DOHH2 (cell line): Measurements from ENCODE around the gene ARHGAP8.

Experiments used
- H3F3A ChIP-seq: fragments of 200-600 bp; sonication (generic), shearing (Covaris generic); 2 replicates; pipeline ENCODE4 v1.6.0; 2016; ENCODE audit warnings: antibody characterized with exemption, mild to moderate bottlenecking; ENCODE audit not compliant: control insufficient read depth, insufficient read depth
- H3K27ac ChIP-seq: fragments of 200-600 bp; sonication (generic); 2 replicates; pipeline ENCODE4 v1.5.1; 2014; ENCODE audit warnings: low read depth, mild to moderate bottlenecking, low read length, moderate library complexity
- H3K27me3 ChIP-seq: fragments of 200-600 bp; sonication (generic); 2 replicates; pipeline ENCODE4 v1.6.1; 2014; ENCODE audit warnings: mild to moderate bottlenecking, low read length, mixed read lengths; ENCODE audit not compliant: control insufficient read depth
- H3K36me3 ChIP-seq: fragments of 200-600 bp; sonication (generic); 2 replicates; pipeline ENCODE4 v1.6.1; 2014; ENCODE audit warnings: mild to moderate bottlenecking, low read length, moderate library complexity, mixed read lengths; ENCODE audit not compliant: control insufficient read depth
- H3K4me1 ChIP-seq: fragments of 200-600 bp; sonication (generic); 2 replicates; pipeline ENCODE4 v1.6.1; 2014; ENCODE audit warnings: mild to moderate bottlenecking, low read length, mixed read lengths; ENCODE audit not compliant: control insufficient read depth
- H3K4me2 ChIP-seq: fragments of 200-600 bp; sonication (generic); 2 replicates; pipeline ENCODE4 v1.6.0; 2014; ENCODE audit warnings: mild to moderate bottlenecking, low read length, moderate library complexity
- H3K4me3 ChIP-seq: fragments of 200-600 bp; sonication (generic); 2 replicates; pipeline ENCODE4 v1.5.1; 2014; ENCODE audit warnings: mild to moderate bottlenecking, low read length, mixed read lengths
- H3K79me2 ChIP-seq: fragments of 200-600 bp; sonication (generic); 2 replicates; pipeline ENCODE4 v1.6.1; 2014; ENCODE audit warnings: mild to moderate bottlenecking, low read length, mixed read lengths; ENCODE audit not compliant: control insufficient read depth
- H3K9me2 ChIP-seq: fragments of 200-600 bp; sonication (generic); replicated peaks from 2 replicates; pipeline ENCODE4 v1.6.1; 2014; ENCODE audit warnings: mild to moderate bottlenecking, low read length, mixed read lengths; ENCODE audit not compliant: control insufficient read depth
- H3K9me3 ChIP-seq: fragments of 200-600 bp; sonication (generic); 2 replicates; pipeline ENCODE4 v1.6.1; 2014; ENCODE audit warnings: antibody characterized with exemption, low read length, mixed read lengths; ENCODE audit not compliant: control insufficient read depth, insufficient read depth
- H4K20me1 ChIP-seq: fragments of 200-600 bp; sonication (generic); 2 replicates; pipeline ENCODE4 v1.6.0; 2014; ENCODE audit warnings: low read depth, mild to moderate bottlenecking, antibody characterized with exemption, low read length, moderate library complexity; ENCODE audit not compliant: control insufficient read depth, insufficient read depth
- EZH2phosphoT487 ChIP-seq: fragments of 200-600 bp; sonication (generic); IDR thresholded peaks from 2 replicates; pipeline ENCODE4 v1.6.1; 2017; ENCODE audit warnings: borderline replicate concordance, mild to moderate bottlenecking, antibody characterized with exemption, low read length, moderate library complexity, mixed read lengths
- TF ChIP-seq, protein P1 (sequence below): fragments of 200-600 bp; sonication (generic); IDR thresholded peaks from one replicate; pipeline ENCODE4 v1.5.1; 2014; ENCODE audit warnings: antibody characterized with exemption, mild to moderate bottlenecking, low read depth, low read length; ENCODE audit not compliant: poor library complexity, severe bottlenecking

ARHGAP8 gene

GRCh38 chr22:44752285-44753188 lies at the start of gene ARHGAP8:
ARHGAP8 (plus strand) TSS chr22:44752575; CDS start chr22:44786528, 33,953 bp downstream.
- Histone ChIP-seq H3K27me3 (no peaks in the 10 kb centered on the region), H3F3A (no peaks in the 10 kb centered on the region), H3K4me3 (no peak within 1 kb of the TSS), H3K36me3 (no peaks in the 10 kb centered on the region), H3K9me3 (no peaks in the 10 kb centered on the region), H4K20me1 (no peaks in the 10 kb centered on the region), H3K9me2 (no peaks in the 10 kb centered on the region), H3K27ac (no peak within 1 kb of the TSS), H3K79me2 (no peaks in the 10 kb centered on the region), H3K4me1 (no peaks in the 10 kb centered on the region), H3K4me2 (no peak within 1 kb of the TSS)
- TF ChIP-seq, protein P1, sequence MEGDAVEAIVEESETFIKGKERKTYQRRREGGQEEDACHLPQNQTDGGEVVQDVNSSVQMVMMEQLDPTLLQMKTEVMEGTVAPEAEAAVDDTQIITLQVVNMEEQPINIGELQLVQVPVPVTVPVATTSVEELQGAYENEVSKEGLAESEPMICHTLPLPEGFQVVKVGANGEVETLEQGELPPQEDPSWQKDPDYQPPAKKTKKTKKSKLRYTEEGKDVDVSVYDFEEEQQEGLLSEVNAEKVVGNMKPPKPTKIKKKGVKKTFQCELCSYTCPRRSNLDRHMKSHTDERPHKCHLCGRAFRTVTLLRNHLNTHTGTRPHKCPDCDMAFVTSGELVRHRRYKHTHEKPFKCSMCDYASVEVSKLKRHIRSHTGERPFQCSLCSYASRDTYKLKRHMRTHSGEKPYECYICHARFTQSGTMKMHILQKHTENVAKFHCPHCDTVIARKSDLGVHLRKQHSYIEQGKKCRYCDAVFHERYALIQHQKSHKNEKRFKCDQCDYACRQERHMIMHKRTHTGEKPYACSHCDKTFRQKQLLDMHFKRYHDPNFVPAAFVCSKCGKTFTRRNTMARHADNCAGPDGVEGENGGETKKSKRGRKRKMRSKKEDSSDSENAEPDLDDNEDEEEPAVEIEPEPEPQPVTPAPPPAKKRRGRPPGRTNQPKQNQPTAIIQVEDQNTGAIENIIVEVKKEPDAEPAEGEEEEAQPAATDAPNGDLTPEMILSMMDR = no peak
- TF ChIP-seq EZH2phosphoT487 = no peak

DNA sequence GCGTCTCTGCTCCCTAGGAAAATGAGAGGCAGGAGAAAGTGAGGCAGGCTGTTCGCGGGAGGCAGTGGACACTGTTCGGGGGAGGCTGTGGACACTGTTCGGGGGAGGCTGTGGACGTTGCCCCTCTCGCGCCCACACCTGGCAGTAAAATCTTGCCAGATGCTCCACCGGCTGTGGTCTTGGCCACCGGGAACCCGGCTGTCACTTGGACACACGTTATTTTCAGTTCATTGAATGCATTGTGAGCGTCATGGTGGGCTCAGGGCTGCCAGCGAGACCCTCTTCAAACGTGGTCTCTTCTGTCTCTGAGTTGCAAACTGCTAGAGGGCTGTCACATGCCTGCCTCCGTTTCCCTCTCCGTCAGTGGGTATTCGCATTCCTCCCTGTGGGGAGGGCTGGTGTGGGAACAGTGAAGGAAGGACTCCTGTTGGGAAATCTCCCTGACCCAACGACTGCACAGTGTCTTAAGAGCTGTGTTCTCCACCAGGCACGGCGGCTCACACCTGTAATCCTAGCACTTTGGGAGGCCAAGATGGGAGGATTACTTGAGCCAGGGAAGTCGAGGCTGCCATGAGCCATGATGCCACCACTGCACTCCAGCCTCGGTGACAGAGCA lies 49.0 kb upstream of the ARHGAP8 start:
- H3K36me3 ChIP-seq = no peaks in the 10 kb centered on the region
- TF ChIP-seq, protein P1 = no peak
- TF ChIP-seq EZH2phosphoT487 = no peak
- no peaks in the 10 kb centered on the region for H4K20me1 ChIP-seq
- H3K79me2 ChIP-seq = no peaks in the 10 kb centered on the region
- no peaks in the 10 kb centered on the region for H3K4me1 ChIP-seq
- H3K27ac ChIP-seq = no peak overlapping the region
- no peaks in the 10 kb centered on the region for H3K9me2 ChIP-seq
- H3F3A ChIP-seq = no peaks in the 10 kb centered on the region
- no peak overlapping the region for H3K4me3 ChIP-seq
- H3K9me3 ChIP-seq = no peaks in the 10 kb centered on the region
- no peaks in the 10 kb centered on the region for H3K27me3 ChIP-seq
- no peak overlapping the region for H3K4me2 ChIP-seq

GRCh38 chr22:44704159-44705021 lies 48.0 kb upstream of the ARHGAP8 start:
- H3K4me1 ChIP-seq = no peaks in the 10 kb centered on the region
- no peaks in the 10 kb centered on the region for H3K9me3 ChIP-seq
- no peak overlapping the region for H3K4me2 ChIP-seq
- no peaks in the 10 kb centered on the region for H3K27me3 ChIP-seq
- H3F3A ChIP-seq = no peaks in the 10 kb centered on the region
- H4K20me1 ChIP-seq = no peaks in the 10 kb centered on the region
- H3K9me2 ChIP-seq = no peaks in the 10 kb centered on the region
- no peak overlapping the region for H3K27ac ChIP-seq
- no peaks in the 10 kb centered on the region for H3K79me2 ChIP-seq
- no peaks in the 10 kb centered on the region for H3K36me3 ChIP-seq
- no peak overlapping the region for H3K4me3 ChIP-seq
- TF ChIP-seq, protein P1 = no peak
- no peak for TF ChIP-seq EZH2phosphoT487
